Endodermal cell (in vitro differentiated cells): ENCODE measurements around the gene COL18A1. TPM values are rescaled to one million over a fixed set of nuclear protein-coding genes. Genes with fewer than 3 reads are reported as not detected.

Source experiments
- DNase-seq: peaks from one replicate; pipeline ENCODE4 v3.0.0-alpha.2; 2017
- H3K27ac ChIP-seq: 2 replicates; pipeline ENCODE4 v1.5.1; 2013; ENCODE audit warnings: mild to moderate bottlenecking, low read depth, low read length, moderate library complexity
- H3K27me3 ChIP-seq: 2 replicates; pipeline ENCODE4 v1.6.1; 2013; ENCODE audit warnings: mild to moderate bottlenecking, low read length, moderate library complexity; ENCODE audit not compliant: insufficient read depth, control insufficient read depth, poor library complexity, severe bottlenecking
- H3K36me3 ChIP-seq: 2 replicates; pipeline ENCODE4 v1.7.0; 2013; ENCODE audit warnings: mild to moderate bottlenecking, low read length, moderate library complexity; ENCODE audit not compliant: control insufficient read depth, insufficient read depth
- H3K4me1 ChIP-seq: one replicate; pipeline ENCODE4 v1.7.0; 2013; ENCODE audit warnings: low read length; ENCODE audit not compliant: control insufficient read depth, insufficient read depth
- H3K4me3 ChIP-seq: 2 replicates; pipeline ENCODE4 v1.5.1; 2013; ENCODE audit warnings: mild to moderate bottlenecking, low read length, moderate library complexity
- H3K9ac ChIP-seq: 2 replicates; pipeline ENCODE4 v1.6.1; 2013; ENCODE audit warnings: mild to moderate bottlenecking, low read length, moderate library complexity; ENCODE audit not compliant: poor library complexity, severe bottlenecking; ENCODE audit errors: extremely low read depth
- H3K9me3 ChIP-seq: 2 replicates; pipeline ENCODE4 v1.6.1; 2013; ENCODE audit warnings: mild to moderate bottlenecking, low read length, moderate library complexity; ENCODE audit not compliant: control insufficient read depth
- H3K27ac Mint-ChIP-seq: 2 replicates; pipeline ENCODE4 v1.8.0; 2020; ENCODE audit warnings: mixed read lengths
- H3K27me3 Mint-ChIP-seq: 2 replicates; pipeline ENCODE4 v1.8.0; 2021; ENCODE audit warnings: mild to moderate bottlenecking, mixed read lengths; ENCODE audit not compliant: insufficient read depth
- H3K36me3 Mint-ChIP-seq: 2 replicates; pipeline ENCODE4 v1.8.0; 2020; ENCODE audit warnings: low read depth, mixed read lengths
- H3K4me1 Mint-ChIP-seq: 2 replicates; pipeline ENCODE4 v1.8.0; 2020; ENCODE audit warnings: mixed read lengths
- H3K4me3 Mint-ChIP-seq: 2 replicates; pipeline ENCODE4 v1.8.0; 2020; ENCODE audit warnings: mild to moderate bottlenecking, moderate library complexity, mixed read lengths
- H3K9me3 Mint-ChIP-seq: 2 replicates; pipeline ENCODE4 v1.8.0; 2020; ENCODE audit warnings: mild to moderate bottlenecking, mixed read lengths
- CTCF ChIP-seq: fragments of 200-600 bp; sonication (generic); conservative IDR thresholded peaks from 2 replicates; pipeline ENCODE4 v1.5.0; 2021; ENCODE audit warnings: antibody characterized with exemption, mild to moderate bottlenecking
- WGBS, 2 experiments: methylation state at CpG; one replicate each; pipeline versions ENCODE4 v1.1.5 to v1.1.7; 2013; ENCODE audit warnings: missing lambda C conversion rate in 2 of 2, mixed read lengths in 1 of 2; ENCODE audit not compliant: insufficient coverage in 1 of 2, insufficient read length in 1 of 2; 5-methylcytosine and 5-hydroxymethylcytosine counted together
- total RNA-seq, 2 donors: library from RNA; stranded (reverse); fragmentation: NEBNext Ultra II Directional in 1 of 2; extraction: Animal tissue kit (Norgen Biotek cat#: 25700) in 1 of 2; gene quantifications; 2 replicates in 1 of 2; 3 replicates in 1 of 2; pipeline ENCODE4 v1.2.1, GENCODE V29; 2021

The COL18A1 gene
- total RNA-seq, 2 donors from 2014 or later: 332 to 398 TPM

GRCh38 chr21:45373991-45374816 is 30.8 kb upstream of the COL18A1 start:
- no peak overlapping the region for H3K27ac ChIP-seq
- H3K4me3 Mint-ChIP-seq: no peak overlapping the region
- peaks cover 14% of the 10 kb centered on the region for H3K9me3 Mint-ChIP-seq
- peaks cover 13% of the 10 kb centered on the region for H3K9me3 ChIP-seq
- no peak overlapping the region for H3K4me3 ChIP-seq
- no peaks in the 10 kb centered on the region for H3K4me1 ChIP-seq
- no peak overlapping the region for H3K27ac Mint-ChIP-seq
- peaks cover 5% of the 10 kb centered on the region for H3K36me3 Mint-ChIP-seq
- H3K9ac ChIP-seq: no peak overlapping the region
- TF ChIP-seq CTCF: no peak
- H3K4me1 Mint-ChIP-seq: peaks cover 11% of the 10 kb centered on the region
- WGBS, 2 experiments: 94 to 96% methylated on average over 4 to 15 of the region's 15 CpGs
- DNase-seq: no peak
- no peaks in the 10 kb centered on the region for H3K27me3 ChIP-seq
- peaks cover 1% of the 10 kb centered on the region for H3K27me3 Mint-ChIP-seq
- no peaks in the 10 kb centered on the region for H3K36me3 ChIP-seq

- H3K9ac ChIP-seq: no peak overlapping the region
- 80 to 94% methylated on average over 2 to 15 of the region's 15 CpGs for WGBS, 2 experiments
Observed at GRCh38 chr21:45374826-45375455, 30.0 kb upstream of the COL18A1 start.

More at GRCh38 chr21:45374826-45375455, 30.0 kb upstream of the COL18A1 start:
- DNase-seq: no peak
- Histone ChIP-seq H3K36me3 (no peaks in the 10 kb centered on the region), H3K4me3 (no peak overlapping the region), H3K27ac (no peak overlapping the region), H3K4me1 (no peaks in the 10 kb centered on the region), H3K27me3 (no peaks in the 10 kb centered on the region), H3K9me3 (peaks cover 13% of the 10 kb centered on the region)
- peaks cover 14% of the 10 kb centered on the region for H3K9me3 Mint-ChIP-seq
- peaks cover 1% of the 10 kb centered on the region for H3K27me3 Mint-ChIP-seq
- H3K27ac Mint-ChIP-seq: no peak overlapping the region
- peaks cover 5% of the 10 kb centered on the region for H3K36me3 Mint-ChIP-seq
- no peak for TF ChIP-seq CTCF
- H3K4me3 Mint-ChIP-seq: no peak overlapping the region
- peaks cover 12% of the 10 kb centered on the region for H3K4me1 Mint-ChIP-seq
